HL-60 (cell line): ENCODE measurements around the gene IRF2BP2.

Source experiments
- DNase-seq, 2 experiments: peaks; one replicate each; pipeline ENCODE4 v3.0.0-alpha.2; 2010 to 2020; ENCODE audit warnings: low read depth in 1 of 2, low spot score in 1 of 2
- H3K27ac ChIP-seq: fragments of 250-450 bp; sonication (Bioruptor Pico); replicated peaks from 2 replicates; pipeline ENCODE4 v1.5.1; 2020; ENCODE audit warnings: mild to moderate bottlenecking, moderate library complexity
- H3K27me3 ChIP-seq: fragments of 250-450 bp; sonication (Bioruptor Pico); 2 replicates; pipeline ENCODE4 v1.5.1; 2021; ENCODE audit warnings: mild to moderate bottlenecking, moderate library complexity; ENCODE audit not compliant: insufficient read depth, poor library complexity, severe bottlenecking
- H3K4me3 ChIP-seq: replicated peaks from 2 replicates; pipeline ENCODE4 v1.5.1; 2011; ENCODE audit warnings: mild to moderate bottlenecking, control low read depth, low read length; ENCODE audit not compliant: insufficient read depth
- CTCF ChIP-seq: IDR thresholded peaks from one replicate; pipeline ENCODE4 v1.5.1; 2011; ENCODE audit warnings: low read length, control low read depth, inconsistent platforms; ENCODE audit not compliant: insufficient read depth
- GABPA ChIP-seq: IDR thresholded peaks from 2 replicates; pipeline ENCODE4 v1.6.1; 2012; ENCODE audit warnings: low read depth
- POLR2AphosphoS5 ChIP-seq: IDR thresholded peaks from 2 replicates; pipeline ENCODE4 v1.6.1; 2012; ENCODE audit warnings: low read depth
- REST ChIP-seq: IDR thresholded peaks from 2 replicates; pipeline ENCODE4 v1.6.1; 2012; ENCODE audit warnings: low read depth; ENCODE audit not compliant: insufficient replicate concordance
- SPI1 ChIP-seq: IDR thresholded peaks from 2 replicates; pipeline ENCODE4 v1.6.1; 2012; ENCODE audit warnings: low read depth, mild to moderate bottlenecking, borderline replicate concordance

IRF2BP2 gene

GRCh38 chr1:234626391-234626790 lies 16.4 kb upstream of the IRF2BP2 start:
- H3K27me3 ChIP-seq: no peaks in the 10 kb centered on the region
- no peak for DNase-seq
- H3K4me3 ChIP-seq: no peak overlapping the region
- TF ChIP-seq CTCF: no peak
- no peak overlapping the region for H3K27ac ChIP-seq

GRCh38 chr1:234624724-234625117 lies 14.7 kb upstream of the IRF2BP2 start:
- H3K27ac ChIP-seq: no peak overlapping the region
- no peak overlapping the region for H3K4me3 ChIP-seq
- TF ChIP-seq SPI1 (no peak), POLR2AphosphoS5 (no peak), CTCF (no peak), REST (no peak), GABPA (no peak)
- DNase-seq: no peak
- H3K27me3 ChIP-seq: no peaks in the 10 kb centered on the region

GRCh38 chr1:234621657-234622335 lies 11.8 kb upstream of the IRF2BP2 start:
- no peak for DNase-seq
- Histone ChIP-seq H3K27me3 (no peaks in the 10 kb centered on the region), H3K27ac (no peak overlapping the region), H3K4me3 (no peak overlapping the region)
- TF ChIP-seq CTCF: no peak
- TF ChIP-seq SPI1: no peak
- TF ChIP-seq REST: no peak
- no peak for TF ChIP-seq GABPA
- TF ChIP-seq POLR2AphosphoS5: no peak

GRCh38 chr1:234621127-234621468 lies 11.1 kb upstream of the IRF2BP2 start:
- DNase-seq: no peak
- TF ChIP-seq REST (no peak), SPI1 (no peak), CTCF (no peak), POLR2AphosphoS5 (no peak), GABPA (no peak)
- H3K27ac ChIP-seq: no peak overlapping the region
- no peak overlapping the region for H3K4me3 ChIP-seq
- no peaks in the 10 kb centered on the region for H3K27me3 ChIP-seq
